Psoas muscle (tissue), 8 donors: ENCODE data around the gene ACTL7A. TPM values are rescaled to one million over a fixed set of nuclear protein-coding genes. Genes with fewer than 3 reads are reported as not detected.

Experiments used
- ATAC-seq, 4 donors: fragments of 200-7000 bp; cut with Tn5 transposase; one replicate each; pipeline ENCODE4 v1.9.1; 2020; ENCODE audit warnings: moderate library complexity in 3 of 4, mild to moderate bottlenecking in 2 of 4
- DNase-seq, 2 donors: peaks; one replicate each; pipeline ENCODE4 v3.0.0-alpha.2; 2020
- H3K27ac ChIP-seq: fragments of 200-600 bp; one replicate; pipeline ENCODE4 v1.8.0; 2022
- H3K27me3 ChIP-seq, 3 donors: fragments of 200-600 bp in 1 of 3; one replicate each; pipeline versions ENCODE4 v1.6.1 to v1.8.0; 2013 to 2022; ENCODE audit warnings: low read length in 2 of 3, mild to moderate bottlenecking in 2 of 3, moderate library complexity in 1 of 3; ENCODE audit not compliant: insufficient read depth in 3 of 3
- H3K36me3 ChIP-seq, 2 donors: fragments of 200-600 bp in 1 of 2; one replicate each; pipeline versions ENCODE4 v1.6.1 to v1.8.0; 2013 to 2022; ENCODE audit warnings: low read depth in 1 of 2, mild to moderate bottlenecking in 1 of 2, moderate library complexity in 1 of 2; ENCODE audit not compliant: insufficient read depth in 1 of 2
- H3K4me1 ChIP-seq: fragments of 200-600 bp; one replicate; pipeline ENCODE4 v1.8.0; 2022
- H3K4me3 ChIP-seq: fragments of 200-600 bp; one replicate; pipeline ENCODE4 v1.8.0; 2022; ENCODE audit warnings: mild to moderate bottlenecking
- H3K9me3 ChIP-seq: fragments of 200-600 bp; one replicate; pipeline ENCODE4 v1.8.0; 2022
- CTCF ChIP-seq: fragments of 200-600 bp; IDR thresholded peaks from one replicate; pipeline ENCODE4 v1.8.0; 2022; ENCODE audit warnings: antibody characterized with exemption
- WGBS, 3 donors: extraction: QIAGEN DNeasy Blood & Tissue Kit; methylation state at CpG; one replicate each; pipeline versions ENCODE4 v1.1.6 to v1.1.7; 2013; 5-methylcytosine and 5-hydroxymethylcytosine counted together
- intact Hi-C, 2 donors: fragments of 100-400 bp; cut with DNase I; formaldehyde crosslinking; loops; one replicate each; pipeline versions ENCODE4 v1.11.0 to v1.14.2; 2022
- polyA plus RNA-seq, 3 donors: library from polyadenylated mRNA; stranded (reverse); fragments of 200-250 nt; gene quantifications; one replicate each; pipeline ENCODE4 v1.2.3, GENCODE V29; 2013
- total RNA-seq, 4 donors: library from RNA; stranded (reverse); fragmentation: NEBNext Ultra II Directional in 2 of 4; extraction: Animal tissue kit (Norgen Biotek cat#: 25700) in 2 of 4; gene quantifications; one replicate each; pipeline versions ENCODE4 v1.2.1 to v1.2.4, GENCODE V29; 2021 to 2023
- donor health status: healthy with polysubstance abuse.
- donor health status: DM: no; HTN: no; CAD: no; lungs with moderate emphysema.
- donor health status: Bipolar disorder and iron deficiency.
- donor health status: healthy.
- donor health status: DM: yes; HTN: yes; CAD: no.
- donor health status: DM: no; HTN: no; CAD: no.
- donor health status: DM: no; HTN: no; CAD: no.
- donor health status: DM: yes; HTN: yes; CAD: no.

The ACTL7A gene
- total and polyA plus RNA-seq, 7 donors = not detected

GRCh38 chr9:108903420-108904103 lies 41.5 kb downstream of the ACTL7A start:
- Histone ChIP-seq H3K27ac (no peak overlapping the region), H3K4me3 (no peak overlapping the region), H3K9me3 (no peaks in the 10 kb centered on the region), H3K4me1 (no peaks in the 10 kb centered on the region), H3K36me3 (peaks cover 17 to 98% of the 10 kb centered on the region in 2 donors), H3K27me3 (no peaks in the 10 kb centered on the region)
- no peak for ATAC-seq
- DNase-seq = no peak
- WGBS, 3 donors = 86 to 93% (median 89%) methylated on average over 2 of the region's 2 CpGs
- no peak for TF ChIP-seq CTCF
- intact Hi-C loops = no loop called here

GRCh38 chr9:108904161-108904560 lies 42.1 kb downstream of the ACTL7A start:
- Histone ChIP-seq H3K36me3 (peaks cover 17 to 98% of the 10 kb centered on the region in 2 donors), H3K4me3 (no peak overlapping the region), H3K27ac (no peak overlapping the region), H3K9me3 (no peaks in the 10 kb centered on the region), H3K27me3 (no peaks in the 10 kb centered on the region), H3K4me1 (no peaks in the 10 kb centered on the region)
- no peak for DNase-seq
- ATAC-seq = no peak
- intact Hi-C loops = no loop called here
- WGBS, 3 donors = 94 to 96% (median 96%) methylated on average over 3 of the region's 3 CpGs
- TF ChIP-seq CTCF = no peak

GRCh38 chr9:108905494-108905893 lies 43.4 kb downstream of the ACTL7A start:
- no peak overlapping the region for H3K27ac ChIP-seq
- H3K4me1 ChIP-seq = no peaks in the 10 kb centered on the region
- no peaks in the 10 kb centered on the region for H3K27me3 ChIP-seq
- no peak for TF ChIP-seq CTCF
- ATAC-seq (no peak), DNase-seq (no peak)
- intact Hi-C loops = no loop called here
- no peaks in the 10 kb centered on the region for H3K9me3 ChIP-seq
- H3K4me3 ChIP-seq = no peak overlapping the region
- 91 to 92% (median 92%) methylated on average over 2 of the region's 2 CpGs for WGBS, 3 donors
- H3K36me3 ChIP-seq = peaks cover 14 to 98% of the 10 kb centered on the region in 2 donors

GRCh38 chr9:108910402-108910801 lies 48.3 kb downstream of the ACTL7A start:
- H3K9me3 ChIP-seq = no peaks in the 10 kb centered on the region
- peaks cover 12 to 100% of the 10 kb centered on the region in 2 donors for H3K36me3 ChIP-seq
- ATAC-seq (no peak), DNase-seq (no peak)
- H3K27ac ChIP-seq = no peak overlapping the region
- H3K27me3 ChIP-seq = no peaks in the 10 kb centered on the region
- TF ChIP-seq CTCF = no peak
- H3K4me1 ChIP-seq = no peaks in the 10 kb centered on the region
- intact Hi-C loops = no loop called here
- no peak overlapping the region for H3K4me3 ChIP-seq

GRCh38 chr9:108910914-108911313 lies 48.8 kb downstream of the ACTL7A start:
- no peaks in the 10 kb centered on the region for H3K9me3 ChIP-seq
- ATAC-seq (no peak), DNase-seq (no peak)
- TF ChIP-seq CTCF = no peak
- H3K4me3 ChIP-seq = no peak overlapping the region
- intact Hi-C loops = no loop called here
- WGBS, 3 donors = 93 to 94% (median 94%) methylated on average over 2 of the region's 2 CpGs
- H3K27me3 ChIP-seq = no peaks in the 10 kb centered on the region
- peaks cover 15 to 100% of the 10 kb centered on the region in 2 donors for H3K36me3 ChIP-seq
- no peaks in the 10 kb centered on the region for H3K4me1 ChIP-seq
- H3K27ac ChIP-seq = no peak overlapping the region
